WTC11 (cell line): ENCODE data around the gene HNF1A. TPM values are rescaled to one million over a fixed set of nuclear protein-coding genes. Genes with fewer than 3 reads are reported as not detected.

Source experiments
- ATAC-seq: fragments of 200-7000 bp; cut with Tn5 transposase; 2 replicates; pipeline ENCODE4 v1.10.0; 2021; ENCODE audit warnings: mild to moderate bottlenecking, moderate library complexity
- CTCF ChIA-PET: fragments of 300-600 bp; sonication (Branson Sonifier 250); formaldehyde crosslinking; loops from one replicate; lab custom pipeline; 2021; ENCODE audit warnings: antibody characterized with exemption; lab: Charles Lee
- POLR2A ChIA-PET: fragments of 350-600 bp; sonication (Branson Sonifier 250); formaldehyde crosslinking; loops from one replicate; lab custom pipeline; 2021; ENCODE audit warnings: antibody characterized with exemption; lab: Charles Lee
- DNase-seq: peaks from one replicate; pipeline ENCODE4 v3.0.0; 2021; ENCODE audit warnings: low spot score
- H3K27ac Mint-ChIP-seq: 2 replicates; pipeline ENCODE4 v1.8.0; 2021; ENCODE audit warnings: mixed read lengths
- H3K27me3 Mint-ChIP-seq: 2 replicates; pipeline ENCODE4 v1.8.0; 2021; ENCODE audit warnings: low read depth, mild to moderate bottlenecking, moderate library complexity, mixed read lengths
- H3K36me3 Mint-ChIP-seq: 2 replicates; pipeline ENCODE4 v1.8.0; 2021; ENCODE audit warnings: mixed read lengths
- H3K4me1 Mint-ChIP-seq: 2 replicates; pipeline ENCODE4 v1.8.0; 2022; ENCODE audit warnings: mixed read lengths
- H3K4me3 Mint-ChIP-seq: 2 replicates; pipeline ENCODE4 v1.8.0; 2021; ENCODE audit warnings: mild to moderate bottlenecking, moderate library complexity, mixed read lengths
- H3K9me3 Mint-ChIP-seq: 2 replicates; pipeline ENCODE4 v1.8.0; 2021; ENCODE audit warnings: mixed read lengths
- AR ChIP-seq: fragments of 250-450 bp; sonication (Bioruptor Pico); IDR thresholded peaks from 2 replicates; pipeline ENCODE4 v1.9.0; 2021; ENCODE audit warnings: mild to moderate bottlenecking
- CREB1 ChIP-seq: sonication (generic); formaldehyde crosslinking; IDR thresholded peaks from 2 replicates; pipeline ENCODE4 v1.8.0; 2023; ENCODE audit warnings: mild to moderate bottlenecking, missing genetic modification reagents
- FOXK1 ChIP-seq: sonication (generic); formaldehyde crosslinking; IDR thresholded peaks from 2 replicates; pipeline ENCODE4 v1.8.0; 2022; ENCODE audit warnings: mild to moderate bottlenecking, moderate library complexity, missing genetic modification reagents
- GABPB1 ChIP-seq: sonication (generic); formaldehyde crosslinking; IDR thresholded peaks from 2 replicates; pipeline ENCODE4 v1.8.1; 2023; ENCODE audit warnings: mild to moderate bottlenecking, missing genetic modification reagents
- GTF2I ChIP-seq: fragments of 250-450 bp; sonication (Bioruptor Pico); conservative IDR thresholded peaks from 2 replicates; pipeline ENCODE4 v1.4.0; 2021; ENCODE audit warnings: mild to moderate bottlenecking
- HMGA2 ChIP-seq: fragments of 250-450 bp; sonication (Bioruptor Pico); IDR thresholded peaks from 2 replicates; pipeline ENCODE4 v1.4.0; 2021; ENCODE audit warnings: mild to moderate bottlenecking, moderate library complexity
- HMGXB4 ChIP-seq: sonication (generic); formaldehyde crosslinking; IDR thresholded peaks from 2 replicates; pipeline ENCODE4 v1.8.1; 2023; ENCODE audit warnings: mild to moderate bottlenecking, moderate library complexity, missing genetic modification reagents
- MLX ChIP-seq: sonication (generic); formaldehyde crosslinking; IDR thresholded peaks from 2 replicates; pipeline ENCODE4 v1.8.1; 2023; ENCODE audit warnings: mild to moderate bottlenecking, missing genetic modification reagents, moderate library complexity
- NFYB ChIP-seq: sonication (generic); formaldehyde crosslinking; conservative IDR thresholded peaks from 2 replicates; pipeline ENCODE4 v1.8.0; 2022; ENCODE audit warnings: low read depth, missing genetic modification reagents
- NR2C2 ChIP-seq: sonication (generic); formaldehyde crosslinking; IDR thresholded peaks from 2 replicates; pipeline ENCODE4 v1.8.0; 2022; ENCODE audit warnings: mild to moderate bottlenecking, missing genetic modification reagents
- PRRX2 ChIP-seq: fragments of 250-450 bp; sonication (Bioruptor Pico); IDR thresholded peaks from 2 replicates; pipeline ENCODE4 v1.8.0; 2021; ENCODE audit warnings: mild to moderate bottlenecking
- SMAD4 ChIP-seq: sonication (generic); formaldehyde crosslinking; IDR thresholded peaks from 2 replicates; pipeline ENCODE4 v1.8.0; 2022; ENCODE audit warnings: mild to moderate bottlenecking, missing genetic modification reagents
- SOX15 ChIP-seq: fragments of 250-450 bp; sonication (Bioruptor Pico); IDR thresholded peaks from 2 replicates; pipeline ENCODE4 v1.9.0; 2021; ENCODE audit warnings: mild to moderate bottlenecking
- SP1 ChIP-seq: sonication (generic); formaldehyde crosslinking; conservative IDR thresholded peaks from 2 replicates; pipeline ENCODE4 v1.8.1; 2022; ENCODE audit warnings: missing genetic modification reagents
- TEAD1 ChIP-seq: sonication (generic); formaldehyde crosslinking; IDR thresholded peaks from 2 replicates; pipeline ENCODE4 v1.8.0; 2022; ENCODE audit warnings: mild to moderate bottlenecking, missing genetic modification reagents
- ZBTB21 ChIP-seq: sonication (generic); formaldehyde crosslinking; IDR thresholded peaks from 2 replicates; pipeline ENCODE4 v1.8.1; 2023; ENCODE audit warnings: mild to moderate bottlenecking, missing genetic modification reagents, borderline replicate concordance
- ZNF138 ChIP-seq: sonication (generic); formaldehyde crosslinking; conservative IDR thresholded peaks from 2 replicates; pipeline ENCODE4 v1.8.1; 2022; ENCODE audit warnings: mild to moderate bottlenecking, moderate library complexity, missing genetic modification reagents
- ZNF263 ChIP-seq: sonication (generic); formaldehyde crosslinking; IDR thresholded peaks from 2 replicates; pipeline ENCODE4 v1.8.1; 2022; ENCODE audit warnings: low read depth, mild to moderate bottlenecking, moderate library complexity, missing genetic modification reagents
- ZNF317 ChIP-seq: sonication (generic); formaldehyde crosslinking; IDR thresholded peaks from 2 replicates; pipeline ENCODE4 v1.8.1; 2023; ENCODE audit warnings: low read depth, mild to moderate bottlenecking, moderate library complexity, missing genetic modification reagents, borderline replicate concordance
- ZNF396 ChIP-seq: fragments of 250-450 bp; sonication (Bioruptor Pico); IDR thresholded peaks from 2 replicates; pipeline ENCODE4 v1.8.0; 2021; ENCODE audit warnings: mild to moderate bottlenecking, moderate library complexity, borderline replicate concordance
- ZNF416 ChIP-seq: fragments of 250-450 bp; sonication (Bioruptor Pico); IDR thresholded peaks from 2 replicates; pipeline ENCODE4 v1.9.0; 2021; ENCODE audit warnings: mild to moderate bottlenecking, inconsistent platforms
- total RNA-seq: library from RNA; stranded (reverse); gene quantifications from 3 replicates; pipeline ENCODE4 v1.2.3, GENCODE V29; 2021
- TF ChIP-seq, protein P1 (sequence below): sonication (generic); formaldehyde crosslinking; IDR thresholded peaks from 2 replicates; pipeline ENCODE4 v1.8.0; 2022; ENCODE audit warnings: mild to moderate bottlenecking, missing genetic modification reagents
- TF ChIP-seq, protein P2 (sequence below): fragments of 250-450 bp; sonication (Bioruptor Pico); IDR thresholded peaks from 2 replicates; pipeline ENCODE4 v1.8.0; 2021; ENCODE audit warnings: mild to moderate bottlenecking
- TF ChIP-seq, protein P3 (sequence below): sonication (generic); formaldehyde crosslinking; IDR thresholded peaks from 2 replicates; pipeline ENCODE4 v1.8.1; 2023; ENCODE audit warnings: mild to moderate bottlenecking, missing genetic modification reagents
- TF ChIP-seq, protein P4 (sequence below): sonication (generic); formaldehyde crosslinking; IDR thresholded peaks from 2 replicates; pipeline ENCODE4 v1.8.1; 2022; ENCODE audit warnings: low read depth, mild to moderate bottlenecking, moderate library complexity, missing genetic modification reagents, borderline replicate concordance

HNF1A gene
- total RNA-seq, 1 experiment from 2014 or later: not detected

- no peaks in the 10 kb centered on the region; the same call in 1 of the 2 replicates for H3K27me3 Mint-ChIP-seq
- ChIA-PET CTCF (no interaction called here), POLR2A (no interaction called here)
- H3K9me3 Mint-ChIP-seq: no peaks in the 10 kb centered on the region
- no peak for DNase-seq
- H3K27ac Mint-ChIP-seq: no peak overlapping the region
- ATAC-seq: no peak
- H3K4me1 Mint-ChIP-seq: peaks cover 7% of the 10 kb centered on the region
- peaks cover 4% of the 10 kb centered on the region for H3K36me3 Mint-ChIP-seq
- no peak for TF ChIP-seq NR2C2
- TF ChIP-seq SP1 (CRISPR knock-in tag): no peak
- no peak for TF ChIP-seq TEAD1 (CRISPR knock-in tag)
- no peak for TF ChIP-seq ZBTB21 (CRISPR knock-in tag)
- TF ChIP-seq PRRX2: no peak
- TF ChIP-seq, all 79 proteins: peak for 0
- no peak overlapping the region for H3K4me3 Mint-ChIP-seq
These were observed 20.1 kb downstream of the HNF1A start for GRCh38 chr12:120998435-120998834.

DNA sequence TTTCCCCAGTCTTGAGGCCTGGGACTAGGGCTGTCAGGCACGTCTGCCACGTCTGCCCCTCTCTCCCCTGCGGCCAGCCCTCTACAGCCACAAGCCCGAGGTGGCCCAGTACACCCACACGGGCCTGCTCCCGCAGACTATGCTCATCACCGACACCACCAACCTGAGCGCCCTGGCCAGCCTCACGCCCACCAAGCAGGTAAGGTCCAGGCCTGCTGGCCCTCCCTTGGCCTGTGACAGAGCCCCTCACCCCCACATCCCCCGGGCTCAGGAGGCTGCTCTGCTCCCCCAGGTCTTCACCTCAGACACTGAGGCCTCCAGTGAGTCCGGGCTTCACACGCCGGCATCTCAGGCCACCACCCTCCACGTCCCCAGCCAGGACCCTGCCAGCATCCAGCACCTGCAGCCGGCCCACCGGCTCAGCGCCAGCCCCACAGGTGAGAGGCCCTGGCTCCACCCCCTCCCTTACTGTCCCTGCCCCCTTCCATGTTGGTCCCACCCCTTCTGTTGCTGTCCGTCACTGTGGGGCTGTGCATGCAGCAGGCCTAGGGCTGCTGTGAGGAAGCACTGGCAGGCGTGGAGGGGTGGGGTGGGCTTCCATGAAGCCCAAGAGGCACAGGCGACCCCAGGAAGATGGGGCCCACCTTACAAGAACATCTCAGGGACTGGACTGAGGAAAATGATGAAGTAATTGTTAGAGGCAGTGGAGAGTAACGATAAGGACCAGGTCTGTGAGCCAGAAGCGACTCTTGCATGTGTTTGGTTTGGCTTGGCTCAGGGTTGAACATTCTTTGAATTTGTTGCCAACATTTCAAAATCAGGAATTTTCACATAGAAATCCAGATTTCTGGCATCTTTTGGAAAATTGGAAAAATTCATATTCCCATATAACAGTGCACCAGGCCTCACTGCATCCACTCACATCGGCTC lies 21.1 kb downstream of the HNF1A start:
- Mint-ChIP-seq H3K9me3 (no peaks in the 10 kb centered on the region), H3K27ac (0 out of 2 replicates have a peak overlapping the region, but pooled peaks have one; percentile 88), H3K27me3 (no peaks in the 10 kb centered on the region; the same call in 1 of the 2 replicates), H3K4me3 (peak overlapping the region; percentile 37), H3K36me3 (peaks cover 12% of the 10 kb centered on the region), H3K4me1 (peaks cover 7% of the 10 kb centered on the region)
- peak; percentile 81 for DNase-seq
- ChIA-PET POLR2A (no interaction called here), CTCF (no interaction called here)
- peak; percentile 97 for ATAC-seq
- TF ChIP-seq SOX15 (no peak), ZNF138 (0 out of 2 replicates have a peak, but pooled peaks have one; percentile 39), MLX (CRISPR knock-in tag) (no peak), ZNF396 (CRISPR knock-in tag) (no peak), NFYB (CRISPR knock-in tag) (no peak), FOXK1 (no peak), SMAD4 (CRISPR knock-in tag) (no peak), CREB1 (CRISPR knock-in tag) (no peak), AR (CRISPR knock-in tag) (no peak), GTF2I (no peak), HMGXB4 (no peak), ZNF317 (CRISPR knock-in tag) (no peak), ZNF263 (CRISPR knock-in tag) (no peak), ZNF416 (CRISPR knock-in tag) (0 out of 2 replicates have a peak, but pooled peaks have one; percentile 36), GABPB1 (no peak), HMGA2 (CRISPR knock-in tag) (no peak)
- TF ChIP-seq, protein P1, sequence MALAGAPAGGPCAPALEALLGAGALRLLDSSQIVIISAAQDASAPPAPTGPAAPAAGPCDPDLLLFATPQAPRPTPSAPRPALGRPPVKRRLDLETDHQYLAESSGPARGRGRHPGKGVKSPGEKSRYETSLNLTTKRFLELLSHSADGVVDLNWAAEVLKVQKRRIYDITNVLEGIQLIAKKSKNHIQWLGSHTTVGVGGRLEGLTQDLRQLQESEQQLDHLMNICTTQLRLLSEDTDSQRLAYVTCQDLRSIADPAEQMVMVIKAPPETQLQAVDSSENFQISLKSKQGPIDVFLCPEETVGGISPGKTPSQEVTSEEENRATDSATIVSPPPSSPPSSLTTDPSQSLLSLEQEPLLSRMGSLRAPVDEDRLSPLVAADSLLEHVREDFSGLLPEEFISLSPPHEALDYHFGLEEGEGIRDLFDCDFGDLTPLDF (CRISPR knock-in tag): no peak
- TF ChIP-seq, protein P2, sequence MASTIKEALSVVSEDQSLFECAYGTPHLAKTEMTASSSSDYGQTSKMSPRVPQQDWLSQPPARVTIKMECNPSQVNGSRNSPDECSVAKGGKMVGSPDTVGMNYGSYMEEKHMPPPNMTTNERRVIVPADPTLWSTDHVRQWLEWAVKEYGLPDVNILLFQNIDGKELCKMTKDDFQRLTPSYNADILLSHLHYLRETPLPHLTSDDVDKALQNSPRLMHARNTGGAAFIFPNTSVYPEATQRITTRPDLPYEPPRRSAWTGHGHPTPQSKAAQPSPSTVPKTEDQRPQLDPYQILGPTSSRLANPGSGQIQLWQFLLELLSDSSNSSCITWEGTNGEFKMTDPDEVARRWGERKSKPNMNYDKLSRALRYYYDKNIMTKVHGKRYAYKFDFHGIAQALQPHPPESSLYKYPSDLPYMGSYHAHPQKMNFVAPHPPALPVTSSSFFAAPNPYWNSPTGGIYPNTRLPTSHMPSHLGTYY (CRISPR knock-in tag): no peak
- TF ChIP-seq, protein P3, sequence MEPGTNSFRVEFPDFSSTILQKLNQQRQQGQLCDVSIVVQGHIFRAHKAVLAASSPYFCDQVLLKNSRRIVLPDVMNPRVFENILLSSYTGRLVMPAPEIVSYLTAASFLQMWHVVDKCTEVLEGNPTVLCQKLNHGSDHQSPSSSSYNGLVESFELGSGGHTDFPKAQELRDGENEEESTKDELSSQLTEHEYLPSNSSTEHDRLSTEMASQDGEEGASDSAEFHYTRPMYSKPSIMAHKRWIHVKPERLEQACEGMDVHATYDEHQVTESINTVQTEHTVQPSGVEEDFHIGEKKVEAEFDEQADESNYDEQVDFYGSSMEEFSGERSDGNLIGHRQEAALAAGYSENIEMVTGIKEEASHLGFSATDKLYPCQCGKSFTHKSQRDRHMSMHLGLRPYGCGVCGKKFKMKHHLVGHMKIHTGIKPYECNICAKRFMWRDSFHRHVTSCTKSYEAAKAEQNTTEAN (CRISPR knock-in tag): no peak
- TF ChIP-seq, protein P4, sequence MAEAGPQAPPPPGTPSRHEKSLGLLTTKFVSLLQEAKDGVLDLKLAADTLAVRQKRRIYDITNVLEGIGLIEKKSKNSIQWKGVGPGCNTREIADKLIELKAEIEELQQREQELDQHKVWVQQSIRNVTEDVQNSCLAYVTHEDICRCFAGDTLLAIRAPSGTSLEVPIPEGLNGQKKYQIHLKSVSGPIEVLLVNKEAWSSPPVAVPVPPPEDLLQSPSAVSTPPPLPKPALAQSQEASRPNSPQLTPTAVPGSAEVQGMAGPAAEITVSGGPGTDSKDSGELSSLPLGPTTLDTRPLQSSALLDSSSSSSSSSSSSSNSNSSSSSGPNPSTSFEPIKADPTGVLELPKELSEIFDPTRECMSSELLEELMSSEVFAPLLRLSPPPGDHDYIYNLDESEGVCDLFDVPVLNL (CRISPR knock-in tag): no peak
